K562 (cell line): ENCODE results near the gene TGFBR3L. TPM values are rescaled to one million over a fixed set of nuclear protein-coding genes. Genes with fewer than 3 reads are reported as not detected.

Experiments used
- ATAC-seq: fragments of 200-7000 bp; cut with Tn5 transposase; 3 replicates; pipeline ENCODE4 v1.9.1; 2020; ENCODE audit warnings: moderate library complexity
- BruUV-seq: library from RNA; stranded (reverse); fragments of 400-500 nt; replicated peaks from 2 replicates; lab custom pipeline; 2021; lab: Mats Ljungman, UMichigan
- CTCF ChIA-PET: fragments of 300-600 bp; formaldehyde crosslinking; extraction: SDS; loops from one replicate; lab custom pipeline; 2021; ENCODE audit warnings: low intra/inter-chr PET ratio; lab: Yijun Ruan, JAX
- POLR2A ChIA-PET: fragments of 300-600, 350-650 bp; sonication (Branson Sonifier 250); formaldehyde crosslinking; extraction: SDS; loops from one replicate; lab custom pipeline; 2021; ENCODE audit warnings: antibody characterized with exemption, inconsistent platforms; lab: Yijun Ruan, JAX
- DNase-seq, 4 experiments: peaks; one replicate each; pipeline versions ENCODE4 v3.0.0 to v3.0.0-alpha.2; 2011 to 2018; ENCODE audit warnings: low spot score in 3 of 4, mixed read lengths in 3 of 4; ENCODE audit errors: extremely low read depth in 1 of 4
- FAIRE-seq: peaks from 2 replicates; lab custom pipeline; 2011; peaks lifted over from hg19 to GRCh38; lab: Jason Lieb, UNC
- H2AFZ ChIP-seq: 2 replicates; pipeline ENCODE4 v1.6.0; 2011; ENCODE audit warnings: low read depth, low read length, control low read depth, inconsistent platforms
- H3K27ac ChIP-seq: fragments of 200-600 bp; 3 replicates; pipeline ENCODE4 v1.8.0; 2011; ENCODE audit warnings: low read depth, mild to moderate bottlenecking, control low read depth, inconsistent platforms, low read length, moderate library complexity, mixed read lengths; ENCODE audit errors: extremely low read depth
- H3K27me3 ChIP-seq, 2 experiments: fragments of 300-600 bp in 1 of 2; 2 replicates in 1 of 2; 3 replicates in 1 of 2; pipeline versions ENCODE4 v1.6.0 to v1.8.0; 2011; ENCODE audit warnings: inconsistent platforms in 2 of 2, low read length in 2 of 2, mild to moderate bottlenecking in 1 of 2, mixed read lengths in 1 of 2, moderate library complexity in 1 of 2; ENCODE audit not compliant: control insufficient read depth in 2 of 2, insufficient read depth in 2 of 2
- H3K36me3 ChIP-seq: fragments of 300-600 bp; 3 replicates; pipeline ENCODE4 v1.8.0; 2011; ENCODE audit warnings: mild to moderate bottlenecking, low read length, inconsistent platforms; ENCODE audit not compliant: control insufficient read depth, insufficient read depth
- H3K4me1 ChIP-seq, 2 experiments: fragments of 200-600 bp in 1 of 2; replicated peaks in 1 of 2; 2 replicates in 1 of 2; 3 replicates in 1 of 2; pipeline versions ENCODE4 v1.5.1 to v1.8.0; 2011; ENCODE audit warnings: inconsistent platforms in 2 of 2, low read length in 2 of 2, mild to moderate bottlenecking in 1 of 2, mixed read lengths in 1 of 2, moderate library complexity in 1 of 2; ENCODE audit not compliant: control insufficient read depth in 2 of 2, insufficient read depth in 2 of 2
- H3K4me2 ChIP-seq: 2 replicates; pipeline ENCODE4 v1.6.1; 2011; ENCODE audit warnings: low read length, control low read depth, inconsistent platforms, mixed read lengths; ENCODE audit not compliant: insufficient read depth
- H3K4me3 ChIP-seq: fragments of 200-600 bp; sonication (generic), shearing (Covaris generic); 2 replicates; pipeline ENCODE4 v1.5.1; 2016; ENCODE audit warnings: control low read depth, inconsistent platforms
- H3K79me2 ChIP-seq: fragments of 200-600 bp; 3 replicates; pipeline ENCODE4 v1.8.0; 2011; ENCODE audit warnings: low read length, inconsistent platforms; ENCODE audit not compliant: control insufficient read depth, insufficient read depth
- H3K9ac ChIP-seq, 2 experiments: 2 replicates each; pipeline versions ENCODE4 v1.6.0 to v1.6.1; 2011; ENCODE audit warnings: low read depth in 2 of 2, low read length in 2 of 2, control low read depth in 1 of 2, inconsistent platforms in 1 of 2, mild to moderate bottlenecking in 1 of 2, mixed read lengths in 1 of 2; ENCODE audit not compliant: insufficient read depth in 1 of 2
- H3K9me1 ChIP-seq: one replicate; pipeline ENCODE4 v1.6.0; 2011; ENCODE audit warnings: inconsistent platforms, mild to moderate bottlenecking, low read length, moderate library complexity; ENCODE audit not compliant: control insufficient read depth, insufficient read depth
- H3K9me3 ChIP-seq: replicated peaks from 2 replicates; pipeline ENCODE4 v1.5.1; 2011; ENCODE audit warnings: low read depth, low read length, inconsistent platforms; ENCODE audit not compliant: control insufficient read depth, insufficient read depth
- H4K20me1 ChIP-seq: replicated peaks from 2 replicates; pipeline ENCODE4 v1.6.1; 2011; ENCODE audit warnings: low read length, inconsistent platforms, mixed read lengths; ENCODE audit not compliant: control insufficient read depth, insufficient read depth
- EGR1 ChIP-seq: fragments of 450-650 bp; conservative IDR thresholded peaks from 2 replicates; pipeline ENCODE4 v1.6.1; 2017; ENCODE audit warnings: mild to moderate bottlenecking
- GABPB2 ChIP-seq: fragments of 250-450 bp; sonication (Bioruptor Pico); conservative IDR thresholded peaks from 2 replicates; pipeline ENCODE4 v1.5.1; 2021; ENCODE audit warnings: mild to moderate bottlenecking
- GTF2E2 ChIP-seq: fragments of 200-800 bp; sonication (Bioruptor generic); IDR thresholded peaks from 2 replicates; pipeline ENCODE4 v1.6.1; 2016; ENCODE audit warnings: missing genetic modification characterization, missing compliant biosample characterization
- HBP1 ChIP-seq: fragments of 450-650 bp; formaldehyde crosslinking; IDR thresholded peaks from 2 replicates; pipeline ENCODE4 v1.4.0; 2022; ENCODE audit warnings: missing genetic modification characterization
- HDAC6 ChIP-seq: IDR thresholded peaks from 2 replicates; pipeline ENCODE4 v1.6.1; 2012; ENCODE audit warnings: low read depth, mild to moderate bottlenecking, control low read depth, inconsistent platforms, low read length, moderate library complexity
- ID3 ChIP-seq, 2 experiments: fragments of 250-450 bp in 1 of 2; fragments of 450-650 bp in 1 of 2; sonication (Bioruptor Pico) in 1 of 2; IDR thresholded peaks; 2 replicates each; pipeline versions ENCODE4 v1.6.1 to v1.8.0; 2016 to 2021; ENCODE audit warnings: mild to moderate bottlenecking in 2 of 2, moderate library complexity in 2 of 2, missing compliant biosample characterization in 1 of 2, missing genetic modification characterization in 1 of 2
- MED1 ChIP-seq: sonication (generic); formaldehyde crosslinking; IDR thresholded peaks from 2 replicates; pipeline ENCODE4 v1.8.1; 2023; ENCODE audit warnings: missing genetic modification reagents, borderline replicate concordance
- POLR2AphosphoS5 ChIP-seq: IDR thresholded peaks from 2 replicates; pipeline ENCODE4 v1.6.1; 2011; ENCODE audit warnings: mild to moderate bottlenecking, low read depth, low read length, moderate library complexity; ENCODE audit not compliant: control insufficient read depth, insufficient read depth
- POLR2B ChIP-seq: fragments of 450-650 bp; IDR thresholded peaks from 2 replicates; pipeline ENCODE4 v1.6.1; 2018; ENCODE audit warnings: low read depth; ENCODE audit not compliant: partially characterized antibody
- ZNF263 ChIP-seq: sonication (generic); formaldehyde crosslinking; IDR thresholded peaks from 2 replicates; pipeline ENCODE4 v1.8.0; 2022; ENCODE audit warnings: mild to moderate bottlenecking, missing genetic modification reagents, borderline replicate concordance
- WGBS: fragments of 100-300 bp; shearing (Covaris generic); methylation state at CpG from one replicate; pipeline ENCODE4 v1.1.6; 2016; ENCODE audit warnings: low coverage, mixed read lengths; ENCODE audit not compliant: insufficient coverage; ENCODE audit errors: missing lambda C conversion rate; 5-methylcytosine and 5-hydroxymethylcytosine counted together
- in situ Hi-C: fragments of 300-500 bp; cut with MboI; formaldehyde crosslinking; loops from 4 replicates; pipeline ENCODE4 v1.15.0; 2018; ENCODE audit warnings: inconsistent platforms, mixed read lengths
- intact Hi-C: fragments of 100-400 bp; cut with micrococcal nuclease; formaldehyde crosslinking; loops from 2 replicates; pipeline ENCODE4 v1.14.2; 2022
- polyA plus RNA-seq, 8 experiments: library from polyadenylated mRNA; depleted of rRNA in 4 of 8; stranded (reverse) in 5 of 8; unstranded in 3 of 8; fragments of >200 nt; fragmentation: Nextera tagmentation in 2 of 8; fragmentation: Illumina TruSeq in 1 of 8; extraction: Ambion mirVana in 2 of 8; extraction: Trizol in 1 of 8; gene quantifications; 2 replicates each; pipeline versions ENCODE4 v1.2.1 to v1.2.3, GENCODE V29; 2011 to 2014; ENCODE audit warnings: inconsistent platforms in 1 of 8, missing spikeins in 1 of 8
- total RNA-seq, 7 experiments: library from RNA; depleted of rRNA in 6 of 7; stranded (reverse); fragments of >200 nt in 6 of 7; fragmentation: Illumina TruSeq in 2 of 7; extraction: Trizol in 2 of 7; gene quantifications; 2 replicates each; pipeline versions ENCODE4 v1.2.1 to v1.2.3, GENCODE V29; 2011 to 2021; ENCODE audit warnings: low replicate concordance in 1 of 7

Gene TGFBR3L
- total and polyA plus RNA-seq, 9 of the 15 experiments (the other 6 are each of a cell fraction or from before 2014, with no cell fraction given), result not detected

GRCh38 chr19:7947939-7948338, 33.3 kb downstream of the TGFBR3L start (continued):
- TF ChIP-seq ID3 (CRISPR knock-in tag; IDR thresholded peaks at IDR 0.05) (no peak), ID3 (tag; IDR thresholded peaks at IDR 0.05) (no peak)

- FAIRE-seq, result no peak
Observed at GRCh38 chr19:7953060-7953459, 38.4 kb downstream of the TGFBR3L start.

More at GRCh38 chr19:7953060-7953459, 38.4 kb downstream of the TGFBR3L start:
- DNase-seq (no peak), ATAC-seq (no peak)
- peaks cover 7 to 23% of the 10 kb centered on the region in 2 experiments; a peak in 4 of 5 replicates for H3K4me1 ChIP-seq
- no peak overlapping the region for H3K27ac ChIP-seq
- intact Hi-C loops (no loop called here), in situ Hi-C loops (no loop called here)
- H2AFZ ChIP-seq, result no peak overlapping the region
- H3K36me3 ChIP-seq, result peaks cover 9% of the 10 kb centered on the region; the same call in 1 of the 3 replicates
- TF ChIP-seq ZNF263 (CRISPR knock-in tag) (peak; percentile 93), EGR1 (0 out of 2 replicates have a peak, but pooled peaks have one; percentile 19), POLR2B (peak; percentile 17), GTF2E2 (tag) (no peak), HBP1 (CRISPR knock-in tag) (no peak), GABPB2 (no peak), MED1 (CRISPR knock-in tag) (no peak), HDAC6 (no peak), POLR2AphosphoS5 (no peak)
- no TSS peak for BruUV-seq
- WGBS, result 8% methylated on average over 2 of the region's 3 CpGs
- no peak overlapping the region for H3K4me3 ChIP-seq
- ChIA-PET POLR2A (interaction anchor here (0.9 to 4.1 kb wide), 2 partner anchors 9 to 49 kb away, joined by 3 to 26 read pairs; partner anchors contain the start of gene TIMM44), CTCF (no interaction called here)
- no peaks in the 10 kb centered on the region for H3K27me3 ChIP-seq
- 0 out of 4 replicates have a peak overlapping the region, but pooled peaks of 1 of the 2 experiments have one; percentile 10 for H3K9ac ChIP-seq
- no peaks in the 10 kb centered on the region for H3K9me3 ChIP-seq
- H4K20me1 ChIP-seq, result no peaks in the 10 kb centered on the region
- no peak overlapping the region for H3K4me2 ChIP-seq
- no peaks in the 10 kb centered on the region for H3K79me2 ChIP-seq
- H3K9me1 ChIP-seq, result no peaks in the 10 kb centered on the region
